ENCODE results near the gene FGR. TPM values are rescaled to one million over a fixed set of nuclear protein-coding genes. Genes with fewer than 3 reads are reported as not detected.

Gene FGR
- total and polyA plus RNA-seq, 2 experiments from 2014 or later = 0.18 TPM; not detected in 1

- Histone ChIP-seq H3K4me1 (ENCODE audit: low read depth) (peaks cover 8% of the 10 kb centered on the region), H3K4me3 (no peak overlapping the region), H3K27me3 (no peaks in the 10 kb centered on the region), H3K27ac (no peak overlapping the region), H3K9me3 (ENCODE audit: low read depth) (no peaks in the 10 kb centered on the region), H3K36me3 (no peaks in the 10 kb centered on the region)
- DNase-seq (ENCODE audit: low read depth in 1 of 2, low spot score in 1 of 2) = peak in 1 of 2 donors; percentile 69
- TF ChIP-seq CTCF (IDR thresholded peaks at IDR 0.05; ENCODE audit: low read depth, low read length) = no peak
Measured at GRCh38 chr1:27658951-27659496, 24.0 kb upstream of the FGR start.

- DNase-seq (ENCODE audit: low read depth in 1 of 2, low spot score in 1 of 2) = peak in 1 of 2 donors; percentile 63
- TF ChIP-seq CTCF (IDR thresholded peaks at IDR 0.05; ENCODE audit: low read depth, low read length) = no peak
Measured at GRCh38 chr1:27656157-27656893, 21.3 kb upstream of the FGR start.

GRCh38 chr1:27655151-27655937 is 20.4 kb upstream of the FGR start:
- no peak for DNase-seq (ENCODE audit: low read depth in 1 of 2, low spot score in 1 of 2)
- H3K4me1 ChIP-seq (ENCODE audit: low read depth) = peaks cover 18% of the 10 kb centered on the region
- no peak for TF ChIP-seq CTCF (IDR thresholded peaks at IDR 0.05; ENCODE audit: low read depth, low read length)
- peak overlapping the region; percentile 82 for H3K27ac ChIP-seq
- H3K4me3 ChIP-seq = no peak overlapping the region
- no peaks in the 10 kb centered on the region for H3K36me3 ChIP-seq
- H3K9me3 ChIP-seq (ENCODE audit: low read depth) = no peaks in the 10 kb centered on the region
- H3K27me3 ChIP-seq = no peaks in the 10 kb centered on the region

More at GRCh38 chr1:27656157-27656893, 21.3 kb upstream of the FGR start:
- H3K9me3 ChIP-seq (ENCODE audit: low read depth) = no peaks in the 10 kb centered on the region
- no peak overlapping the region for H3K4me3 ChIP-seq
- H3K36me3 ChIP-seq = no peaks in the 10 kb centered on the region
- no peak overlapping the region for H3K27ac ChIP-seq
- peaks cover 13% of the 10 kb centered on the region for H3K4me1 ChIP-seq (ENCODE audit: low read depth)
- H3K27me3 ChIP-seq = no peaks in the 10 kb centered on the region

GRCh38 chr1:27652111-27652864 is 17.3 kb upstream of the FGR start:
- Histone ChIP-seq H3K27me3 (no peaks in the 10 kb centered on the region), H3K27ac (no peak overlapping the region), H3K36me3 (no peaks in the 10 kb centered on the region), H3K4me1 (ENCODE audit: low read depth) (peaks cover 23% of the 10 kb centered on the region), H3K4me3 (no peak overlapping the region), H3K9me3 (ENCODE audit: low read depth) (no peaks in the 10 kb centered on the region)
- TF ChIP-seq CTCF (IDR thresholded peaks at IDR 0.05; ENCODE audit: low read depth, low read length) = no peak
- DNase-seq (ENCODE audit: low read depth in 1 of 2, low spot score in 1 of 2) = no peak

GRCh38 chr1:27650539-27651175 is 15.7 kb upstream of the FGR start:
- H3K4me1 ChIP-seq (ENCODE audit: low read depth) = peaks cover 23% of the 10 kb centered on the region
- H3K27ac ChIP-seq = peak overlapping the region; percentile 46
- DNase-seq (ENCODE audit: low read depth in 1 of 2, low spot score in 1 of 2) = peak; percentile 58 to 83
- TF ChIP-seq CTCF (IDR thresholded peaks at IDR 0.05; ENCODE audit: low read depth, low read length) = no peak
- H3K36me3 ChIP-seq = no peaks in the 10 kb centered on the region
- H3K27me3 ChIP-seq = no peaks in the 10 kb centered on the region
- no peak overlapping the region for H3K4me3 ChIP-seq
- H3K9me3 ChIP-seq (ENCODE audit: low read depth) = no peaks in the 10 kb centered on the region

Data from cardiac muscle cell (in vitro differentiated cells and primary cell).